ENCODE measurements around the gene HPCAL1.

GRCh38 chr2:10272464-10272863 lies 30.2 kb upstream of the HPCAL1 start:
- no peak for TF ChIP-seq CTCF (IDR thresholded peaks at IDR 0.05)
- TF ChIP-seq POLR2A (IDR thresholded peaks at IDR 0.05), result no peak
- TF ChIP-seq EP300 (IDR thresholded peaks at IDR 0.05), result no peak

Data from tibial nerve (tissue), 4 donors.